NCI-H187 treated with DMSO at 0.1 percent for 48 hours (cell line): Measurements from ENCODE around the gene NKIRAS2.

Experiments used
- DNase-seq: peaks from one replicate; lab custom pipeline; 2025; lab: John Stamatoyannopoulos, UW

Gene NKIRAS2

GRCh38 chr17:42055027-42055426, 35.1 kb downstream of the NKIRAS2 start:
- DNase-seq: no peak

GRCh38 chr17:42055496-42055895, 35.6 kb downstream of the NKIRAS2 start:
- no peak for DNase-seq

GRCh38 chr17:42056635-42057034, 36.7 kb downstream of the NKIRAS2 start:
- no peak for DNase-seq

- DNase-seq: no peak
Observed at GRCh38 chr17:42058063-42058462, 38.2 kb downstream of the NKIRAS2 start.

- DNase-seq: no peak
Observed at GRCh38 chr17:42059815-42060214, 39.9 kb downstream of the NKIRAS2 start.

- DNase-seq: no peak
Observed at GRCh38 chr17:42060231-42060630, 40.3 kb downstream of the NKIRAS2 start.

GRCh38 chr17:42061646-42062487, 42.0 kb downstream of the NKIRAS2 start:
- DNase-seq: no peak

- no peak for DNase-seq
Observed at GRCh38 chr17:42062681-42063080, 42.8 kb downstream of the NKIRAS2 start.

GRCh38 chr17:42065201-42065600, 45.3 kb downstream of the NKIRAS2 start:
- no peak for DNase-seq

GRCh38 chr17:42067371-42068091, 47.6 kb downstream of the NKIRAS2 start:
- no peak for DNase-seq

- DNase-seq: no peak
Observed at GRCh38 chr17:42068979-42069378, 49.1 kb downstream of the NKIRAS2 start.

GRCh38 chr17:42071810-42072209, 51.9 kb downstream of the NKIRAS2 start:
- no peak for DNase-seq

GRCh38 chr17:42072323-42073187, 52.7 kb downstream of the NKIRAS2 start:
- DNase-seq: no peak
